Fibroblast of lung (primary cell): ENCODE data around the gene IMMP1L.

ENCODE experiments used
- CTCF ChIP-seq, 2 donors: IDR thresholded peaks in 1 of 2; conservative IDR thresholded peaks in 1 of 2; 1 replicate in 1 of 2; 2 replicates in 1 of 2; pipeline ENCODE4 v1.5.1; 2011 to 2012; ENCODE audit warnings: low read length in 2 of 2, control low read depth in 1 of 2, inconsistent platforms in 1 of 2, low read depth in 1 of 2, mild to moderate bottlenecking in 1 of 2
- EZH2 ChIP-seq: IDR thresholded peaks from 2 replicates; pipeline ENCODE4 v1.5.1; 2012; ENCODE audit warnings: low read length, control low read depth, mild to moderate bottlenecking; ENCODE audit errors: missing control alignments

- no peak for TF ChIP-seq EZH2
- TF ChIP-seq CTCF (conservative IDR thresholded peaks at IDR 0.05 in 1 of 2, IDR thresholded peaks at IDR 0.05 in 1 of 2; ENCODE audit: low read depth in 1 of 2, low read length in 2 of 2): no peak
Observed at GRCh38 chr11:31474083-31474482, 35.3 kb downstream of the IMMP1L start.
